Measurements from ENCODE around the gene CARHSP1. TPM values are rescaled to one million over a fixed set of nuclear protein-coding genes. Genes with fewer than 3 reads are reported as not detected.

Gene CARHSP1
- total and polyA plus RNA-seq, 2 experiments from 2014 or later: 140 to 167 TPM

DNA sequence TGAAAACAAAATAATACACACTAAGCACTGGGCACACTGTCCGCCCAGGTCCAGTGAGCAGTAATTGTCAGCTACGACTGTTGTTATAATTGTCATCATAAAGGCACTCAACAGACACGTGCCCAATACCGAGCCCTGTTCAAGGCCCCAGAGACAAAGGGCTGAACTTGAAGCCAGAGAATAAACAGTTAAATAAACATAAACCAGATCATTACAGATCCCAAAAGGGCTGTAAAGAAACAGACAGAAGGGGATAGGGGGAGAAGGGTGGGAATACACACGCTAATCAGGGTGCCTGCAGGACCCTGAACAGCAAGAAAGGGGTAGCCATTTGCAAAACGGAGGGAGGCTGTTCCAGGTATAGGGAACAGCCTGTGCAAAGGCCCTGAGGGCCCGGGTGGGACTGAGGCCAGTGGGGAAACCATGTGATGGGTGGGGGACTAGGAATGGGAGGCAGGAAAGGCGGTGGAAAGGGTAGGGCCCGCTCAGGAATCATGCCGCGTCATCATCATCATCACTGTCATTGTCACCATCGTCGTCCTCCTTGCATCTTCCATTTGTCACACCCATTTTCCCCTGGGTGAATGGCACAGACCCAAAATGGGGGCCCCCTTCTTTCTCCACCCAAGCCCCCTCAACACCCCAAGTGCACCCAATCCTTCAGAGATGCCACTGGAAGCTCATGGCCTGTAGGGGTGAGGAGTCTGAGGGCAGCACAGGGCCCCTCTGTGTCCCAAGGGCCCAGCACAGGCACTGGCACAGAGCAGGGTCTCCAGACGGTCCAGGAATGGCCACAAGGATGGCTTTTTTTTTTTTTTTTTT lies 6.3 kb downstream of the CARHSP1 start:
- H2AFZ ChIP-seq: no peak overlapping the region
- H3K79me2 ChIP-seq: peaks cover 91% of the 10 kb centered on the region
- no peak for TF ChIP-seq EZH2phosphoT487 (IDR thresholded peaks at IDR 0.05; ENCODE audit: low read depth, severe bottlenecking, unreplicated experiment)
- H4K20me1 ChIP-seq (ENCODE audit: insufficient read depth, poor library complexity, severe bottlenecking): peaks cover 47% of the 10 kb centered on the region
- no peak overlapping the region for H3K4me3 ChIP-seq
- H3K4me2 ChIP-seq: no peak overlapping the region
- peak overlapping the region; percentile 93 for H3K27ac ChIP-seq
- WGBS (ENCODE audit: low lambda C conversion rate, missing lambda C conversion rate): 87% methylated on average over 14 of the region's 14 CpGs
- H3K4me1 ChIP-seq (ENCODE audit: insufficient read depth): peaks cover 66% of the 10 kb centered on the region
- no peaks in the 10 kb centered on the region for H3K9me3 ChIP-seq (ENCODE audit: low read depth)
- DNase-seq (ENCODE audit: low spot score): no peak
- no peaks in the 10 kb centered on the region for H3K36me3 ChIP-seq (replicated peaks; ENCODE audit: insufficient read depth, low read depth)
- H3K9me2 ChIP-seq (replicated peaks; ENCODE audit: insufficient read depth): no peaks in the 10 kb centered on the region
- H3K27me3 ChIP-seq: no peaks in the 10 kb centered on the region

DNA sequence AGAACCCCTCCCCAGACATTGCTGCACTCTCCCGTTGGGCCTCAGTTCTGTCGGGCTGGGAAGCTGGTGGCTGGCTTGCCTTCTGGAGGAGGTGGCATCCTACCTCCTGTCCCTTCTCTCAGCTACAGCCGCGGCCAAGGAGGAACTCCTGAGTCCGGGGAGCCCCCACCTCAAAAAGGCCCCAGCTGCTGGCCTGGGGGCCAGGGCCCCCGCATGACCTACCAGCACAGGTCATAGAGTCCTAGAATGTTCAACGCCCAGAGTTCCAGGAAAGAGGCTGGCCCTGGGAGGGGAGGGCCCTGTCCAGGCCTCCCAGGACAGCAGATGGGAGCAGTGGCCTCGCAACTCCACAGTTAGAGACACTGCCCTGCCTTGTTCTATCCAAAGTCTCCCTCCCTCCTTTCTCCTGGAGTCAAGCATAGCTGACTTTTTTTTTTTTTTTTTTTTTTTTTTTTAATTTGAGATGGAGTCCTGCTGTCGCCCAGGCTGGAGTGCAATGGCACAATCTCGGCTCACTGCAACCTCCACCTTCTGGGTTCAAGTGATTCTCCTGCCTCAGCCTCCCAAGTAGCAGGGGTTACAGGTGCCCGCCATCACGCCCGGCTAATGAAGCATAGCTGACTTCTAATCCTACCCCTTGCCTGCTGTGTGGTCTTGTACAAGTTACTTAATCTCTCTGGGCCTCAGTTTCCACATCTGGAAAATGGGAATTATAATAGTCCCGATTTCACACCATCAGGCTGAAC lies 7.1 kb downstream of the CARHSP1 start:
- no peaks in the 10 kb centered on the region for H3K27me3 ChIP-seq
- WGBS (ENCODE audit: low lambda C conversion rate, missing lambda C conversion rate): 91% methylated on average over 14 of the region's 14 CpGs
- peaks cover 83% of the 10 kb centered on the region for H3K79me2 ChIP-seq
- TF ChIP-seq EZH2phosphoT487 (IDR thresholded peaks at IDR 0.05; ENCODE audit: low read depth, severe bottlenecking, unreplicated experiment) (no peak), EZH2 (IDR thresholded peaks at IDR 0.05; ENCODE audit: borderline replicate concordance) (no peak)
- TF ChIP-seq, protein P1, sequence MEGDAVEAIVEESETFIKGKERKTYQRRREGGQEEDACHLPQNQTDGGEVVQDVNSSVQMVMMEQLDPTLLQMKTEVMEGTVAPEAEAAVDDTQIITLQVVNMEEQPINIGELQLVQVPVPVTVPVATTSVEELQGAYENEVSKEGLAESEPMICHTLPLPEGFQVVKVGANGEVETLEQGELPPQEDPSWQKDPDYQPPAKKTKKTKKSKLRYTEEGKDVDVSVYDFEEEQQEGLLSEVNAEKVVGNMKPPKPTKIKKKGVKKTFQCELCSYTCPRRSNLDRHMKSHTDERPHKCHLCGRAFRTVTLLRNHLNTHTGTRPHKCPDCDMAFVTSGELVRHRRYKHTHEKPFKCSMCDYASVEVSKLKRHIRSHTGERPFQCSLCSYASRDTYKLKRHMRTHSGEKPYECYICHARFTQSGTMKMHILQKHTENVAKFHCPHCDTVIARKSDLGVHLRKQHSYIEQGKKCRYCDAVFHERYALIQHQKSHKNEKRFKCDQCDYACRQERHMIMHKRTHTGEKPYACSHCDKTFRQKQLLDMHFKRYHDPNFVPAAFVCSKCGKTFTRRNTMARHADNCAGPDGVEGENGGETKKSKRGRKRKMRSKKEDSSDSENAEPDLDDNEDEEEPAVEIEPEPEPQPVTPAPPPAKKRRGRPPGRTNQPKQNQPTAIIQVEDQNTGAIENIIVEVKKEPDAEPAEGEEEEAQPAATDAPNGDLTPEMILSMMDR (IDR thresholded peaks at IDR 0.05; ENCODE audit: poor library complexity): no peak
- DNase-seq (ENCODE audit: low spot score): peak; percentile 44
- H3K36me3 ChIP-seq (replicated peaks; ENCODE audit: insufficient read depth, low read depth): no peaks in the 10 kb centered on the region
- no peaks in the 10 kb centered on the region for H3K9me3 ChIP-seq (ENCODE audit: low read depth)
- no peak overlapping the region for H3K4me3 ChIP-seq
- H2AFZ ChIP-seq: no peak overlapping the region
- peak overlapping the region; percentile 93 for H3K27ac ChIP-seq
- no peak overlapping the region for H3K4me2 ChIP-seq
- peaks cover 66% of the 10 kb centered on the region for H3K4me1 ChIP-seq (ENCODE audit: insufficient read depth)
- peaks cover 47% of the 10 kb centered on the region for H4K20me1 ChIP-seq (ENCODE audit: insufficient read depth, poor library complexity, severe bottlenecking)
- no peaks in the 10 kb centered on the region for H3K9me2 ChIP-seq (replicated peaks; ENCODE audit: insufficient read depth)

DNA sequence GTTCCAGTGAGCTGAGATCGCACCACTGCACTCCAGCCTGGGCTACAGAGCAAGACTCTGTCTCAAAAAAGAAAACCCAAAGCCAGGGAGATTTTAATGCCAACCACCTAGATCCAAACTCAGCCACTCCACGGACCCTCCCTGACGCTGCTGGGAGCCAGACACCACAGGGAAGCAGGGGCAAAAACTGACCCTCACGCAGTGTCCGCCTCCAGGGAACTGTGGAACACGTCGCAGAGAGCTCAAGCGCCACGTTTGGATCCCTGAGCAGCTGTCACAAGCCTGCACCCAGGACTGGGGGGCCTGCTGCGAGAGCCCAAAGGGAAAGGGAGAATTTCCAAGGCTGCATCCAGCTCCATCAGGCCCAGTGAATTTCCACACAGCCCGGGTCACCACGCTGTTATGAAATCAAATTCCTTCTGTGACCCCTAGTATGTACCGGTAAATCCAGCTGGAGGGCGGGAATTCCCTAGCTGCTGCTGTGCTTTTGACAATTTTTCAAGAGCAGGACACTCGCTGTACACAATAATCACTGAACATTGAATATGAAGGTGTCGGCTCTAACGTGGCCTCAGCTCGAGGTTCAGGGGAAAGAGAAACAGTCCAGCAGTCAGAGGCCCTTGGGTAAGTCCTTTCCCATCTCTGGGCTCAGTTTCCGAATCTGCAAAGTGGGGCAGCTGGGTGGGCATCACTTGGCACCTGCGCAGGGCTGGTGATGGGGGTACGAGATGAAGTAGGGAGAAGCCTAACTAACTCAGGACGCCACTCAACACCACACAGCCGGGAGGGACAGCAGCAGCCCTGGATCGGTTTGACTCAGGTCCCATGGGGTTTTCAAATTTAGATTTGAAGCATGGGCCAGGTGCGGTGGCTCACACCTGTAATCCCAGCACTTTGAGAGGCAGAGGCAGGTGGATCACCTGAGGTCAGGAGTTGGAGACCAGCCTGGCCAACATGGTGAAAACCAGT lies 8.6 kb downstream of the CARHSP1 start:
- H3K79me2 ChIP-seq: peaks cover 68% of the 10 kb centered on the region
- H3K36me3 ChIP-seq (replicated peaks; ENCODE audit: insufficient read depth, low read depth): no peaks in the 10 kb centered on the region
- H3K27ac ChIP-seq: peak overlapping the region; percentile 57
- no peaks in the 10 kb centered on the region for H3K9me3 ChIP-seq (ENCODE audit: low read depth)
- H3K4me2 ChIP-seq: peak overlapping the region; percentile 57
- no peak for TF ChIP-seq EZH2phosphoT487 (IDR thresholded peaks at IDR 0.05; ENCODE audit: low read depth, severe bottlenecking, unreplicated experiment)
- TF ChIP-seq, protein P1 (IDR thresholded peaks at IDR 0.05; ENCODE audit: poor library complexity): no peak
- TF ChIP-seq EZH2 (IDR thresholded peaks at IDR 0.05; ENCODE audit: borderline replicate concordance): no peak
- H3K27me3 ChIP-seq: no peaks in the 10 kb centered on the region
- peak; percentile 73 for DNase-seq (ENCODE audit: low spot score)
- no peak overlapping the region for H2AFZ ChIP-seq
- 68% methylated on average over 25 of the region's 25 CpGs for WGBS (ENCODE audit: low lambda C conversion rate, missing lambda C conversion rate)
- H4K20me1 ChIP-seq (ENCODE audit: insufficient read depth, poor library complexity, severe bottlenecking): peaks cover 37% of the 10 kb centered on the region
- H3K9me2 ChIP-seq (replicated peaks; ENCODE audit: insufficient read depth): no peaks in the 10 kb centered on the region
- no peak overlapping the region for H3K4me3 ChIP-seq
- H3K4me1 ChIP-seq (ENCODE audit: insufficient read depth): peaks cover 53% of the 10 kb centered on the region
